ENCODE measurements around the gene PRKCA. TPM values are rescaled to one million over a fixed set of nuclear protein-coding genes. Genes with fewer than 3 reads are reported as not detected.

Gene PRKCA
- total and polyA plus RNA-seq, 2 experiments from 2014 or later: 6.4 to 35.4 TPM

- no peak overlapping the region for H3K4me3 Mint-ChIP-seq
- H4K20me1 ChIP-seq (replicated peaks; ENCODE audit: insufficient read depth): no peaks in the 10 kb centered on the region
- H3K27me3 ChIP-seq (ENCODE audit: insufficient read depth): no peaks in the 10 kb centered on the region
- H3K9me2 ChIP-seq (ENCODE audit: insufficient read depth): 0 out of 2 replicates have a peak, but pooled peaks cover 11% of the 10 kb centered on the region
- no peaks in the 10 kb centered on the region for H3F3A ChIP-seq (replicated peaks; ENCODE audit: low read depth)
- peaks cover 15% of the 10 kb centered on the region for H3K4me1 Mint-ChIP-seq
- no peak overlapping the region for H3K4me2 ChIP-seq
- H3K27ac ChIP-seq (ENCODE audit: low read depth): no peak overlapping the region
- H3K79me2 ChIP-seq (replicated peaks; ENCODE audit: insufficient read depth): no peaks in the 10 kb centered on the region; the same call in 1 of the 2 replicates
- no peaks in the 10 kb centered on the region for H3K9me3 Mint-ChIP-seq
- no peaks in the 10 kb centered on the region for H3K36me3 Mint-ChIP-seq (ENCODE audit: low read depth)
- H2AFZ ChIP-seq: no peak overlapping the region
- H3K27ac Mint-ChIP-seq: peak overlapping the region; percentile 83
- H3K4me3 ChIP-seq: no peak overlapping the region
- peaks cover 4% of the 10 kb centered on the region for H3K27me3 Mint-ChIP-seq (ENCODE audit: insufficient read depth, low read depth, poor library complexity)
- no peaks in the 10 kb centered on the region for H3K4me1 ChIP-seq (ENCODE audit: insufficient read depth)
- no peaks in the 10 kb centered on the region for H3K36me3 ChIP-seq (ENCODE audit: insufficient read depth)
- no peak for DNase-seq (ENCODE audit: low spot score)
- no peak for TF ChIP-seq EZH2 (IDR thresholded peaks at IDR 0.05; ENCODE audit: low read depth, unreplicated experiment)
- TF ChIP-seq ZNF114 (CRISPR knock-in tag; IDR thresholded peaks at IDR 0.05): no peak
- TF ChIP-seq EZH2phosphoT487 (IDR thresholded peaks at IDR 0.05; ENCODE audit: unreplicated experiment): no peak
- TF ChIP-seq, protein P1, sequence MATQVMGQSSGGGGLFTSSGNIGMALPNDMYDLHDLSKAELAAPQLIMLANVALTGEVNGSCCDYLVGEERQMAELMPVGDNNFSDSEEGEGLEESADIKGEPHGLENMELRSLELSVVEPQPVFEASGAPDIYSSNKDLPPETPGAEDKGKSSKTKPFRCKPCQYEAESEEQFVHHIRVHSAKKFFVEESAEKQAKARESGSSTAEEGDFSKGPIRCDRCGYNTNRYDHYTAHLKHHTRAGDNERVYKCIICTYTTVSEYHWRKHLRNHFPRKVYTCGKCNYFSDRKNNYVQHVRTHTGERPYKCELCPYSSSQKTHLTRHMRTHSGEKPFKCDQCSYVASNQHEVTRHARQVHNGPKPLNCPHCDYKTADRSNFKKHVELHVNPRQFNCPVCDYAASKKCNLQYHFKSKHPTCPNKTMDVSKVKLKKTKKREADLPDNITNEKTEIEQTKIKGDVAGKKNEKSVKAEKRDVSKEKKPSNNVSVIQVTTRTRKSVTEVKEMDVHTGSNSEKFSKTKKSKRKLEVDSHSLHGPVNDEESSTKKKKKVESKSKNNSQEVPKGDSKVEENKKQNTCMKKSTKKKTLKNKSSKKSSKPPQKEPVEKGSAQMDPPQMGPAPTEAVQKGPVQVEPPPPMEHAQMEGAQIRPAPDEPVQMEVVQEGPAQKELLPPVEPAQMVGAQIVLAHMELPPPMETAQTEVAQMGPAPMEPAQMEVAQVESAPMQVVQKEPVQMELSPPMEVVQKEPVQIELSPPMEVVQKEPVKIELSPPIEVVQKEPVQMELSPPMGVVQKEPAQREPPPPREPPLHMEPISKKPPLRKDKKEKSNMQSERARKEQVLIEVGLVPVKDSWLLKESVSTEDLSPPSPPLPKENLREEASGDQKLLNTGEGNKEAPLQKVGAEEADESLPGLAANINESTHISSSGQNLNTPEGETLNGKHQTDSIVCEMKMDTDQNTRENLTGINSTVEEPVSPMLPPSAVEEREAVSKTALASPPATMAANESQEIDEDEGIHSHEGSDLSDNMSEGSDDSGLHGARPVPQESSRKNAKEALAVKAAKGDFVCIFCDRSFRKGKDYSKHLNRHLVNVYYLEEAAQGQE (IDR thresholded peaks at IDR 0.05; ENCODE audit: unreplicated experiment): no peak
- no peak for TF ChIP-seq JUNB (IDR thresholded peaks at IDR 0.05; ENCODE audit: unreplicated experiment)
- no peak for TF ChIP-seq STAT1 (IDR thresholded peaks at IDR 0.05; ENCODE audit: unreplicated experiment)
- TF ChIP-seq, protein P2, sequence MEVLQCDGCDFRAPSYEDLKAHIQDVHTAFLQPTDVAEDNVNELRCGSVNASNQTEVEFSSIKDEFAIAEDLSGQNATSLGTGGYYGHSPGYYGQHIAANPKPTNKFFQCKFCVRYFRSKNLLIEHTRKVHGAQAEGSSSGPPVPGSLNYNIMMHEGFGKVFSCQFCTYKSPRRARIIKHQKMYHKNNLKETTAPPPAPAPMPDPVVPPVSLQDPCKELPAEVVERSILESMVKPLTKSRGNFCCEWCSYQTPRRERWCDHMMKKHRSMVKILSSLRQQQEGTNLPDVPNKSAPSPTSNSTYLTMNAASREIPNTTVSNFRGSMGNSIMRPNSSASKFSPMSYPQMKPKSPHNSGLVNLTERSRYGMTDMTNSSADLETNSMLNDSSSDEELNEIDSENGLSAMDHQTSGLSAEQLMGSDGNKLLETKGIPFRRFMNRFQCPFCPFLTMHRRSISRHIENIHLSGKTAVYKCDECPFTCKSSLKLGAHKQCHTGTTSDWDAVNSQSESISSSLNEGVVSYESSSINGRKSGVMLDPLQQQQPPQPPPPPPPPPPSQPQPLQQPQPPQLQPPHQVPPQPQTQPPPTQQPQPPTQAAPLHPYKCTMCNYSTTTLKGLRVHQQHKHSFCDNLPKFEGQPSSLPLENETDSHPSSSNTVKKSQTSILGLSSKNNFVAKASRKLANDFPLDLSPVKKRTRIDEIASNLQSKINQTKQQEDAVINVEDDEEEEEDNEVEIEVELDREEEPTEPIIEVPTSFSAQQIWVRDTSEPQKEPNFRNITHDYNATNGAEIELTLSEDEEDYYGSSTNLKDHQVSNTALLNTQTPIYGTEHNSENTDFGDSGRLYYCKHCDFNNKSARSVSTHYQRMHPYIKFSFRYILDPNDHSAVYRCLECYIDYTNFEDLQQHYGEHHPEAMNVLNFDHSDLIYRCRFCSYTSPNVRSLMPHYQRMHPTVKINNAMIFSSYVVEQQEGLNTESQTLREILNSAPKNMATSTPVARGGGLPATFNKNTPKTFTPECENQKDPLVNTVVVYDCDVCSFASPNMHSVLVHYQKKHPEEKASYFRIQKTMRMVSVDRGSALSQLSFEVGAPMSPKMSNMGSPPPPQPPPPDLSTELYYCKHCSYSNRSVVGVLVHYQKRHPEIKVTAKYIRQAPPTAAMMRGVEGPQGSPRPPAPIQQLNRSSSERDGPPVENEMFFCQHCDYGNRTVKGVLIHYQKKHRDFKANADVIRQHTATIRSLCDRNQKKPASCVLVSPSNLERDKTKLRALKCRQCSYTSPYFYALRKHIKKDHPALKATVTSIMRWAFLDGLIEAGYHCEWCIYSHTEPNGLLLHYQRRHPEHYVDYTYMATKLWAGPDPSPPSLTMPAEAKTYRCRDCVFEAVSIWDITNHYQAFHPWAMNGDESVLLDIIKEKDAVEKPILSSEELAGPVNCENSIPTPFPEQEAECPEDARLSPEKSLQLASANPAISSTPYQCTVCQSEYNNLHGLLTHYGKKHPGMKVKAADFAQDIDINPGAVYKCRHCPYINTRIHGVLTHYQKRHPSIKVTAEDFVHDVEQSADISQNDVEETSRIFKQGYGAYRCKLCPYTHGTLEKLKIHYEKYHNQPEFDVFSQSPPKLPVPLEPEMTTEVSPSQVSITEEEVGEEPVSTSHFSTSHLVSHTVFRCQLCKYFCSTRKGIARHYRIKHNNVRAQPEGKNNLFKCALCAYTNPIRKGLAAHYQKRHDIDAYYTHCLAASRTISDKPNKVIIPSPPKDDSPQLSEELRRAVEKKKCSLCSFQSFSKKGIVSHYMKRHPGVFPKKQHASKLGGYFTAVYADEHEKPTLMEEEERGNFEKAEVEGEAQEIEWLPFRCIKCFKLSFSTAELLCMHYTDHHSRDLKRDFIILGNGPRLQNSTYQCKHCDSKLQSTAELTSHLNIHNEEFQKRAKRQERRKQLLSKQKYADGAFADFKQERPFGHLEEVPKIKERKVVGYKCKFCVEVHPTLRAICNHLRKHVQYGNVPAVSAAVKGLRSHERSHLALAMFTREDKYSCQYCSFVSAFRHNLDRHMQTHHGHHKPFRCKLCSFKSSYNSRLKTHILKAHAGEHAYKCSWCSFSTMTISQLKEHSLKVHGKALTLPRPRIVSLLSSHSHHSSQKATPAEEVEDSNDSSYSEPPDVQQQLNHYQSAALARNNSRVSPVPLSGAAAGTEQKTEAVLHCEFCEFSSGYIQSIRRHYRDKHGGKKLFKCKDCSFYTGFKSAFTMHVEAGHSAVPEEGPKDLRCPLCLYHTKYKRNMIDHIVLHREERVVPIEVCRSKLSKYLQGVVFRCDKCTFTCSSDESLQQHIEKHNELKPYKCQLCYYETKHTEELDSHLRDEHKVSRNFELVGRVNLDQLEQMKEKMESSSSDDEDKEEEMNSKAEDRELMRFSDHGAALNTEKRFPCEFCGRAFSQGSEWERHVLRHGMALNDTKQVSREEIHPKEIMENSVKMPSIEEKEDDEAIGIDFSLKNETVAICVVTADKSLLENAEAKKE (CRISPR knock-in tag; IDR thresholded peaks at IDR 0.05): no peak
- TF ChIP-seq ZNF331 (CRISPR knock-in tag; IDR thresholded peaks at IDR 0.05; ENCODE audit: low read depth): no peak
- no peak for TF ChIP-seq NANOG (IDR thresholded peaks at IDR 0.05; ENCODE audit: borderline replicate concordance)
- no peak for TF ChIP-seq CTCF (conservative IDR thresholded peaks at IDR 0.05; ENCODE audit: low read depth in 2 of 2)
- no peak for TF ChIP-seq ETS1 (IDR thresholded peaks at IDR 0.05)
- no peak for TF ChIP-seq CREB1 (CRISPR knock-in tag; IDR thresholded peaks at IDR 0.05; ENCODE audit: low read depth)
- TF ChIP-seq POLR2AphosphoS5 (IDR thresholded peaks at IDR 0.05; ENCODE audit: low read depth): no peak
- ATAC-seq: no peak
Observed at GRCh38 chr17:66507103-66507923, 204.9 kb downstream of the PRKCA start.
